Endothelial cell of umbilical vein (primary cell): ENCODE results near the gene GOLGA1. TPM values are rescaled to one million over a fixed set of nuclear protein-coding genes. Genes with fewer than 3 reads are reported as not detected.

ENCODE experiments used
- BruUV-seq: library from RNA; stranded (reverse); fragments of 400-500 nt; replicated peaks from 2 replicates; lab custom pipeline; 2021; lab: Mats Ljungman, UMichigan
- CTCF ChIA-PET: fragments of 300-600, 350-600 bp; sonication (Branson Sonifier 250); formaldehyde crosslinking; loops from one replicate; lab custom pipeline; 2021; ENCODE audit warnings: antibody characterized with exemption, inconsistent platforms; lab: Charles Lee
- POLR2A ChIA-PET: fragments of 300-600, 350-600 bp; sonication (Branson Sonifier 250); formaldehyde crosslinking; loops from one replicate; lab custom pipeline; 2021; ENCODE audit warnings: antibody characterized with exemption, inconsistent platforms; lab: Charles Lee
- DNase-seq: peaks from one replicate; pipeline ENCODE4 v3.0.0-alpha.2; 2011; ENCODE audit warnings: low read depth, low spot score
- FAIRE-seq: peaks from 2 replicates; lab custom pipeline; 2011; peaks lifted over from hg19 to GRCh38; lab: Jason Lieb, UNC
- H2AFZ ChIP-seq: 2 replicates; pipeline ENCODE4 v1.6.0; 2012; ENCODE audit warnings: low read depth, low read length, control low read depth, inconsistent platforms
- H3K27ac ChIP-seq: 2 replicates; pipeline ENCODE4 v1.5.1; 2011; ENCODE audit warnings: low read depth, mild to moderate bottlenecking, control low read depth, low read length, moderate library complexity; ENCODE audit not compliant: insufficient read depth
- H3K27me3 ChIP-seq, 2 experiments: 2 replicates each; pipeline versions ENCODE4 v1.6.0 to v1.6.1; 2011; ENCODE audit warnings: low read length in 2 of 2, mixed read lengths in 1 of 2; ENCODE audit not compliant: control insufficient read depth in 2 of 2, insufficient read depth in 2 of 2
- H3K36me3 ChIP-seq, 2 experiments: 2 replicates in 1 of 2; 3 replicates in 1 of 2; pipeline ENCODE4 v1.5.1; 2011; ENCODE audit warnings: low read length in 2 of 2, mild to moderate bottlenecking in 1 of 2, moderate library complexity in 1 of 2; ENCODE audit not compliant: control insufficient read depth in 2 of 2, insufficient read depth in 2 of 2; ENCODE audit errors: extremely low read depth in 1 of 2
- H3K4me1 ChIP-seq: 3 replicates; pipeline ENCODE4 v1.5.1; 2011; ENCODE audit warnings: mild to moderate bottlenecking, low read length; ENCODE audit not compliant: control insufficient read depth, insufficient read depth; ENCODE audit errors: extremely low read depth
- H3K4me2 ChIP-seq: 2 replicates; pipeline ENCODE4 v1.6.1; 2011; ENCODE audit warnings: low read length, control low read depth, mixed read lengths; ENCODE audit not compliant: insufficient read depth
- H3K4me3 ChIP-seq, 3 experiments: fragments of 200-600 bp in 1 of 3; sonication (generic), shearing (Covaris generic) in 1 of 3; replicated peaks in 1 of 3; 2 replicates each; pipeline ENCODE4 v1.5.1; 2011 to 2016; ENCODE audit warnings: control low read depth in 3 of 3, low read length in 3 of 3, mild to moderate bottlenecking in 2 of 3, inconsistent platforms in 1 of 3, low read depth in 1 of 3, moderate library complexity in 1 of 3; ENCODE audit not compliant: insufficient read depth in 1 of 3
- H3K79me2 ChIP-seq: 2 replicates; pipeline ENCODE4 v1.6.0; 2012; ENCODE audit warnings: low read length, inconsistent platforms; ENCODE audit not compliant: control insufficient read depth, insufficient read depth
- H3K9ac ChIP-seq: replicated peaks from 2 replicates; pipeline ENCODE3; 2011; ENCODE audit warnings: low read length, control low read depth; ENCODE audit not compliant: insufficient read depth; ENCODE audit errors: extremely low read depth
- H3K9me1 ChIP-seq: replicated peaks from 3 replicates; pipeline ENCODE4 v1.6.0; 2011; ENCODE audit warnings: mild to moderate bottlenecking, low read length; ENCODE audit not compliant: control insufficient read depth, insufficient read depth; ENCODE audit errors: extremely low read depth
- H3K9me3 ChIP-seq: replicated peaks from 2 replicates; pipeline ENCODE4 v1.5.1; 2012; ENCODE audit warnings: low read length, inconsistent platforms; ENCODE audit not compliant: control insufficient read depth, insufficient read depth
- H4K20me1 ChIP-seq: replicated peaks from 2 replicates; pipeline ENCODE3; 2011; ENCODE audit warnings: mild to moderate bottlenecking, low read length; ENCODE audit not compliant: control insufficient read depth, insufficient read depth; ENCODE audit errors: extremely low read depth
- CTCF ChIP-seq, 2 donors: IDR thresholded peaks; 1 replicate in 1 of 2; 2 replicates in 1 of 2; pipeline ENCODE4 v1.5.1; 2011; ENCODE audit warnings: low read length in 2 of 2, mild to moderate bottlenecking in 2 of 2, moderate library complexity in 2 of 2, control low read depth in 1 of 2, inconsistent platforms in 1 of 2, low read depth in 1 of 2; ENCODE audit not compliant: insufficient read depth in 1 of 2; ENCODE audit errors: extremely low read depth in 1 of 2
- EZH2 ChIP-seq: IDR thresholded peaks from 2 replicates; pipeline ENCODE4 v1.6.1; 2012; ENCODE audit warnings: borderline replicate concordance, low read depth, mild to moderate bottlenecking, moderate library complexity, low read length, inconsistent platforms; ENCODE audit not compliant: severe bottlenecking
- FOS ChIP-seq: IDR thresholded peaks from 2 replicates; pipeline ENCODE4 v1.6.1; 2011; ENCODE audit warnings: mild to moderate bottlenecking, low read length, moderate library complexity, borderline replicate concordance; ENCODE audit not compliant: insufficient read depth
- GATA2 ChIP-seq: IDR thresholded peaks from 2 replicates; pipeline ENCODE4 v1.7.0; 2011; ENCODE audit warnings: low read depth, mild to moderate bottlenecking, moderate library complexity, mixed read lengths, low read length; ENCODE audit not compliant: insufficient read length, insufficient read depth
- JUN ChIP-seq: IDR thresholded peaks from 2 replicates; pipeline ENCODE4 v1.6.1; 2011; ENCODE audit warnings: borderline replicate concordance, low read depth; ENCODE audit not compliant: insufficient read length, insufficient read depth
- MAX ChIP-seq: IDR thresholded peaks from 2 replicates; pipeline ENCODE4 v1.6.1; 2011; ENCODE audit not compliant: insufficient read depth, insufficient read length
- MYC ChIP-seq: IDR thresholded peaks from one replicate; pipeline ENCODE4 v1.6.1; 2011; ENCODE audit warnings: mild to moderate bottlenecking, low read depth, low read length
- POLR2A ChIP-seq: IDR thresholded peaks from 2 replicates; pipeline ENCODE4 v1.6.1; 2012; ENCODE audit warnings: low read depth, mild to moderate bottlenecking, control low read depth, low read length
- POLR2AphosphoS5 ChIP-seq: IDR thresholded peaks from 2 replicates; pipeline ENCODE4 v1.6.1; 2012; ENCODE audit warnings: low read depth, mild to moderate bottlenecking, control low read depth, low read length, moderate library complexity; ENCODE audit not compliant: insufficient read depth
- dilution Hi-C: fragments of 300-500 bp; cut with MboI; formaldehyde crosslinking; loops from one replicate; pipeline ENCODE4 v1.15.0; 2019; ENCODE audit warnings: low sequenced_read_pairs; ENCODE audit not compliant: extremely low pct_ligation_motif_present
- intact Hi-C: fragments of 100-400 bp; cut with micrococcal nuclease; formaldehyde crosslinking; loops from one replicate; pipeline ENCODE4 v1.10.0; 2022
- polyA plus RNA-seq, 4 experiments: library from polyadenylated mRNA; depleted of rRNA in 3 of 4; stranded (reverse) in 3 of 4; unstranded in 1 of 4; fragments of >200 nt; gene quantifications; 2 replicates each; pipeline versions ENCODE4 v1.2.1 to v1.2.3, GENCODE V29; 2011 to 2012; ENCODE audit warnings: missing spikeins in 1 of 4
- total RNA-seq: library from RNA; stranded (reverse); gene quantifications from 2 replicates; pipeline ENCODE4 v1.2.3, GENCODE V29; 2021

The GOLGA1 gene
- total and polyA plus RNA-seq, 2 donors (not counting 3 experiments of a cell fraction or from before 2014, with no cell fraction given) = 13.1 to 19.9 TPM

- H4K20me1 ChIP-seq = no peaks in the 10 kb centered on the region
- dilution Hi-C loops (no loop called here), intact Hi-C loops (no loop called here)
- H3K36me3 ChIP-seq = no peaks in the 10 kb centered on the region
- BruUV-seq = no TSS peak
- H3K9me1 ChIP-seq = no peaks in the 10 kb centered on the region
- no peaks in the 10 kb centered on the region for H3K9me3 ChIP-seq
- H3K4me1 ChIP-seq = no peaks in the 10 kb centered on the region
- H3K4me3 ChIP-seq = no peak overlapping the region
- H3K27me3 ChIP-seq = no peaks in the 10 kb centered on the region
- H3K27ac ChIP-seq = no peak overlapping the region
- no peak overlapping the region for H3K4me2 ChIP-seq
- H3K9ac ChIP-seq = no peak overlapping the region
- DNase-seq = no peak
- FAIRE-seq = no peak
- CTCF ChIA-PET = no interaction called here
- H3K79me2 ChIP-seq = no peaks in the 10 kb centered on the region
- H2AFZ ChIP-seq = no peak overlapping the region
- POLR2A ChIA-PET = no interaction called here
- TF ChIP-seq POLR2A = no peak
- TF ChIP-seq CTCF (IDR thresholded peaks at IDR 0.05; ENCODE audit: extremely low read depth in 1 of 2, insufficient read depth in 1 of 2, low read depth in 1 of 2, low read length in 2 of 2) = no peak
- no peak for TF ChIP-seq GATA2
- no peak for TF ChIP-seq POLR2AphosphoS5
- TF ChIP-seq JUN = no peak
- no peak for TF ChIP-seq MYC
- TF ChIP-seq MAX = no peak
- TF ChIP-seq FOS = no peak
- TF ChIP-seq EZH2 = no peak
Measured at GRCh38 chr9:124983698-124984097, 42.8 kb upstream of the GOLGA1 start.
